ENCODE measurements around the gene TMEM86B.

Gene TMEM86B

GRCh38 chr19:55258476-55258827 lies 29.9 kb upstream of the TMEM86B start:
- peaks cover 9% of the 10 kb centered on the region for H3K36me3 ChIP-seq (ENCODE audit: low read depth)
- H3K27me3 ChIP-seq (ENCODE audit: insufficient read depth, poor library complexity, severe bottlenecking), result no peaks in the 10 kb centered on the region
- H3K4me3 ChIP-seq (ENCODE audit: severe bottlenecking), result peak overlapping the region; percentile 66
- H3K4me1 ChIP-seq (ENCODE audit: insufficient read depth, poor library complexity, severe bottlenecking), result peaks cover 16% of the 10 kb centered on the region
- no peak for TF ChIP-seq CTCF (IDR thresholded peaks at IDR 0.05; ENCODE audit: poor library complexity, severe bottlenecking)
- H3K27ac ChIP-seq (ENCODE audit: poor library complexity, severe bottlenecking), result peak overlapping the region; percentile 88
- ATAC-seq (ENCODE audit: low read depth) (no peak), DNase-seq (ENCODE audit: low spot score) (no peak)
- no peaks in the 10 kb centered on the region for H3K9me3 ChIP-seq (ENCODE audit: severe bottlenecking)

GRCh38 chr19:55257461-55258420 lies 29.2 kb upstream of the TMEM86B start:
- ATAC-seq (ENCODE audit: low read depth) (no peak), DNase-seq (ENCODE audit: low spot score) (no peak)
- peak overlapping the region; percentile 66 for H3K4me3 ChIP-seq (ENCODE audit: severe bottlenecking)
- no peak for TF ChIP-seq CTCF (IDR thresholded peaks at IDR 0.05; ENCODE audit: poor library complexity, severe bottlenecking)
- H3K9me3 ChIP-seq (ENCODE audit: severe bottlenecking), result no peaks in the 10 kb centered on the region
- H3K27me3 ChIP-seq (ENCODE audit: insufficient read depth, poor library complexity, severe bottlenecking), result no peaks in the 10 kb centered on the region
- peaks cover 12% of the 10 kb centered on the region for H3K36me3 ChIP-seq (ENCODE audit: low read depth)
- peaks cover 16% of the 10 kb centered on the region for H3K4me1 ChIP-seq (ENCODE audit: insufficient read depth, poor library complexity, severe bottlenecking)
- peak overlapping the region; percentile 88 for H3K27ac ChIP-seq (ENCODE audit: poor library complexity, severe bottlenecking)

- no peak for TF ChIP-seq CTCF (IDR thresholded peaks at IDR 0.05; ENCODE audit: poor library complexity, severe bottlenecking)
- ATAC-seq (ENCODE audit: low read depth), result no peak
- DNase-seq (ENCODE audit: low spot score), result no peak
- Histone ChIP-seq H3K9me3 (ENCODE audit: severe bottlenecking) (no peaks in the 10 kb centered on the region), H3K27ac (ENCODE audit: poor library complexity, severe bottlenecking) (no peak overlapping the region), H3K4me3 (ENCODE audit: severe bottlenecking) (peak overlapping the region; percentile 66), H3K36me3 (ENCODE audit: low read depth) (peaks cover 15% of the 10 kb centered on the region), H3K4me1 (ENCODE audit: insufficient read depth, poor library complexity, severe bottlenecking) (peaks cover 19% of the 10 kb centered on the region), H3K27me3 (ENCODE audit: insufficient read depth, poor library complexity, severe bottlenecking) (no peaks in the 10 kb centered on the region)
Observed at GRCh38 chr19:55256562-55257460, 28.2 kb upstream of the TMEM86B start.

- no peak for ATAC-seq (ENCODE audit: low read depth)
Observed at GRCh38 chr19:55255618-55256423, 27.3 kb upstream of the TMEM86B start.

More at GRCh38 chr19:55255618-55256423, 27.3 kb upstream of the TMEM86B start:
- DNase-seq (ENCODE audit: low spot score), result no peak
- no peak for TF ChIP-seq CTCF (IDR thresholded peaks at IDR 0.05; ENCODE audit: poor library complexity, severe bottlenecking)
- Histone ChIP-seq H3K36me3 (ENCODE audit: low read depth) (peaks cover 18% of the 10 kb centered on the region), H3K27ac (ENCODE audit: poor library complexity, severe bottlenecking) (no peak overlapping the region), H3K4me3 (ENCODE audit: severe bottlenecking) (no peak overlapping the region), H3K4me1 (ENCODE audit: insufficient read depth, poor library complexity, severe bottlenecking) (peaks cover 23% of the 10 kb centered on the region), H3K27me3 (ENCODE audit: insufficient read depth, poor library complexity, severe bottlenecking) (no peaks in the 10 kb centered on the region), H3K9me3 (ENCODE audit: severe bottlenecking) (no peaks in the 10 kb centered on the region)
